MCF 10A (cell line): ENCODE data around the gene PTPN20. TPM values are rescaled to one million over a fixed set of nuclear protein-coding genes. Genes with fewer than 3 reads are reported as not detected.

Experiments used
- BruUV-seq: library from RNA; stranded (reverse); fragments of 400-500 nt; replicated peaks from 2 replicates; lab custom pipeline; 2021; lab: Mats Ljungman, UMichigan
- CTCF ChIA-PET: fragments of 300-600 bp; sonication (Branson Sonifier 250); formaldehyde crosslinking; extraction: SDS; loops from one replicate; lab custom pipeline; 2021; ENCODE audit warnings: antibody characterized with exemption, inconsistent platforms; lab: Yijun Ruan, JAX
- POLR2A ChIA-PET: fragments of 300-600, 350-650 bp; sonication (Branson Sonifier 250); formaldehyde crosslinking; extraction: SDS; loops from one replicate; lab custom pipeline; 2020; ENCODE audit warnings: antibody characterized with exemption, inconsistent platforms; lab: Yijun Ruan, JAX
- DNase-seq: peaks from one replicate; pipeline ENCODE4 v3.0.0-alpha.2; 2018; ENCODE audit not compliant: unreplicated experiment
- H3K27ac Mint-ChIP-seq: one replicate; pipeline ENCODE4 v1.8.0; 2022; ENCODE audit warnings: mild to moderate bottlenecking, low read depth, mixed read lengths; ENCODE audit not compliant: unreplicated experiment
- H3K27me3 Mint-ChIP-seq: one replicate; pipeline ENCODE4 v1.8.0; 2022; ENCODE audit warnings: mixed read lengths; ENCODE audit not compliant: insufficient read depth, unreplicated experiment
- H3K36me3 Mint-ChIP-seq: one replicate; pipeline ENCODE4 v1.8.0; 2022; ENCODE audit warnings: mild to moderate bottlenecking, moderate library complexity, mixed read lengths; ENCODE audit not compliant: insufficient read depth, unreplicated experiment
- H3K4me1 Mint-ChIP-seq: one replicate; pipeline ENCODE4 v1.8.0; 2022; ENCODE audit warnings: mixed read lengths; ENCODE audit not compliant: insufficient read depth, unreplicated experiment
- H3K4me3 Mint-ChIP-seq: one replicate; pipeline ENCODE4 v1.8.0; 2022; ENCODE audit warnings: mild to moderate bottlenecking, moderate library complexity, mixed read lengths; ENCODE audit not compliant: unreplicated experiment
- H3K9me3 Mint-ChIP-seq: one replicate; pipeline ENCODE4 v1.8.0; 2022; ENCODE audit warnings: mixed read lengths; ENCODE audit not compliant: unreplicated experiment
- intact Hi-C: fragments of 100-400 bp; cut with micrococcal nuclease; formaldehyde crosslinking; loops from 2 replicates; pipeline ENCODE4 v1.14.1; 2022
- total RNA-seq: library from RNA; stranded (reverse); gene quantifications from 2 replicates; pipeline ENCODE4 v1.2.3, GENCODE V29; 2022
- TF ChIP-seq, protein P1 (sequence below): fragments of 200-600 bp; IDR thresholded peaks from one replicate; pipeline ENCODE4 v1.8.0; 2022; ENCODE audit warnings: antibody characterized with exemption, mild to moderate bottlenecking; ENCODE audit not compliant: unreplicated experiment

The PTPN20 gene
- total RNA-seq, 1 experiment from 2014 or later = 0.26 TPM

DNA sequence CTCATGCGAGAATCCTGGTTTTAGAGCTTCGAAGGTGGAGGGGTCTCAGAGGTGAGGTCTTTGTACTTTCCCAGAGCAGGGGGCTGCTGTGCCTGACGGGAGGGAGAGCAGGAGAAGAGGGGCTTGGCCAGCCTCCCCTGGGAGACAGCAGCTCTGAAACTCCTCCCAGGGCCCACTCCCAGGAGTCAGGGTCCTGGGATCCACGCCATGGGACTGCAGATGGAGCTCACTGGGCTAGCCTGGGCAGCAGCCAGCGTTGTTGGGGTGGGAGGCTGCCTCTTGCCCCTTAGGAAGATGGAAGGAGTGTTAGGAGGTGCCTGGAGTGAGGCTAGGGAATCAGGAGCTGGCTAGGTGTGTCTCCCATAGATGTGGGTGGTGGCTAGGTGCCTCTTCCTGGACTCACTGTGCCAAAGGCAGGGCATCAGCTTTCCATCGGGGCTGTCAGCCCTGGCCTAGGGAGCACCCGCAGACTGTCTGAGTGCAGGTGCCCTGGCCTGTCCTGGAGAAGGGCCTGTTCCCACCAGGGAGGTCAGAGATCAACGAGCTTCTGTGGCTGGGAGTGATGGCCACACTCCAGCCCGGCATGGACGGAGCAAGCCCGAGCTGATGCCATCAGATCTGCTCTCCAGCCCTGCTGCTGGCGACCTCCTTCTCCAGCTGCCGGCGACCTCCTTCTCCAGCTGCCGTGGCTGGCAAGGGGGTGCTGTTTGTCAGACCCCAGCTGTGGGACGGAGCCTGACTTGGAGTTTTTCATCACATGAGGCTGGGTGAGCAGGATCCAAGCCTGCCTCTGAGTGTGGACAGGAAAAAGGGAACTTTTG lies 111.3 kb downstream of the PTPN20 start:
- intact Hi-C loops = loop anchor here (10.0 kb wide), 1 partner anchor 322 kb away; the partner anchor contains the start of gene RBP3
- TF ChIP-seq, protein P1, sequence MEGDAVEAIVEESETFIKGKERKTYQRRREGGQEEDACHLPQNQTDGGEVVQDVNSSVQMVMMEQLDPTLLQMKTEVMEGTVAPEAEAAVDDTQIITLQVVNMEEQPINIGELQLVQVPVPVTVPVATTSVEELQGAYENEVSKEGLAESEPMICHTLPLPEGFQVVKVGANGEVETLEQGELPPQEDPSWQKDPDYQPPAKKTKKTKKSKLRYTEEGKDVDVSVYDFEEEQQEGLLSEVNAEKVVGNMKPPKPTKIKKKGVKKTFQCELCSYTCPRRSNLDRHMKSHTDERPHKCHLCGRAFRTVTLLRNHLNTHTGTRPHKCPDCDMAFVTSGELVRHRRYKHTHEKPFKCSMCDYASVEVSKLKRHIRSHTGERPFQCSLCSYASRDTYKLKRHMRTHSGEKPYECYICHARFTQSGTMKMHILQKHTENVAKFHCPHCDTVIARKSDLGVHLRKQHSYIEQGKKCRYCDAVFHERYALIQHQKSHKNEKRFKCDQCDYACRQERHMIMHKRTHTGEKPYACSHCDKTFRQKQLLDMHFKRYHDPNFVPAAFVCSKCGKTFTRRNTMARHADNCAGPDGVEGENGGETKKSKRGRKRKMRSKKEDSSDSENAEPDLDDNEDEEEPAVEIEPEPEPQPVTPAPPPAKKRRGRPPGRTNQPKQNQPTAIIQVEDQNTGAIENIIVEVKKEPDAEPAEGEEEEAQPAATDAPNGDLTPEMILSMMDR = no peak
- no TSS peak for BruUV-seq

DNA sequence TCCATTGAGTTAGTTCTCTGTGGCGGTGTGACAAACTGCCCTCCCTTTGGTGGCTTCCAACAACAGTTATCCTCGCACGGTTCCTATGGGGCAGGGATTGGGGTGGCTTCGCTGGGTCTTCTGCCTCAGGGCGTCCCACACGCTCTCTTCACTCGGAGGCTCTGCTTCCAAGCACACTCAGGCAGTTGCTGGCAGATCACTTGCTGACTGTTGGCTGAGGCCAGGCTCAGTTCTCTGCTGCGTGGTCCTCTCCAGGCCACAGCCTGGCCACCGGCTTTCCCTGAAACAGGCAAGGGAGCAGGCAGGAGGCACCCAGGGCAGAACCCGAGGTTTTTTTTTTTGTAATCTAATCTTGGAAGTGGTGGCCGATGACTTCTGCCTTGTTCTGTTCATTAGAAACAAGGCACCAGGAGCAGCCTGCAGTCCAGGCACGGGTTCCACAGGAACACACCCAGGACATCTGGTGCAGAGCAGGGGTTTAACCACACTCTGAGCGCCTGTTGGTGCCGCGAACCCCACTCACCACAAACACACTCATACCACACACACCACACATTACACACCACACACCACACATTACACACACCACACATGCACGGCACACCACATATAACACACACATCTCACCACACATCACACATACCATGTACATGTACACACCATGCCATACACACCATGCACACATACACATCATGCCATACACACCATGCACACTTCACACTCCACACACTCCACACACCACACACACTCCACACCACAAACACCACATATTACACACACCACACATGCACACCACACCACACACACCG lies 112.2 kb downstream of the PTPN20 start:
- H3K4me1 Mint-ChIP-seq = no peaks in the 10 kb centered on the region
- DNase-seq = no peak
- H3K27ac Mint-ChIP-seq = no peak overlapping the region
- no peaks in the 10 kb centered on the region for H3K27me3 Mint-ChIP-seq
- intact Hi-C loops = loop anchor here (1.0 to 10.0 kb wide), 2 partner anchors 289 to 321 kb away; partner anchors contain the start of gene RBP3
- H3K36me3 Mint-ChIP-seq = no peaks in the 10 kb centered on the region
- H3K9me3 Mint-ChIP-seq = no peaks in the 10 kb centered on the region
- H3K4me3 Mint-ChIP-seq = no peak overlapping the region
- TF ChIP-seq, protein P1 = no peak
- ChIA-PET CTCF (interaction anchor here (0.6 to 6.0 kb wide), 5 partner anchors 9 to 292 kb away, joined by 3 to 131 read pairs (median 5); partner anchors contain the start of gene GDF2), POLR2A (no interaction called here)
- BruUV-seq = no TSS peak

More for the DNA sequence above, 111.3 kb downstream of the PTPN20 start:
- ChIA-PET POLR2A (no interaction called here), CTCF (interaction anchor here (1.1 to 2.9 kb wide), 3 partner anchors 11 to 289 kb away, joined by 3 to 17 read pairs (median 3); no protein-coding TSS in a partner anchor)
- no peak for DNase-seq
- H3K4me3 Mint-ChIP-seq = no peak overlapping the region
- no peaks in the 10 kb centered on the region for H3K27me3 Mint-ChIP-seq
- no peak overlapping the region for H3K27ac Mint-ChIP-seq
- H3K4me1 Mint-ChIP-seq = no peaks in the 10 kb centered on the region
- H3K36me3 Mint-ChIP-seq = no peaks in the 10 kb centered on the region
- no peaks in the 10 kb centered on the region for H3K9me3 Mint-ChIP-seq

DNA sequence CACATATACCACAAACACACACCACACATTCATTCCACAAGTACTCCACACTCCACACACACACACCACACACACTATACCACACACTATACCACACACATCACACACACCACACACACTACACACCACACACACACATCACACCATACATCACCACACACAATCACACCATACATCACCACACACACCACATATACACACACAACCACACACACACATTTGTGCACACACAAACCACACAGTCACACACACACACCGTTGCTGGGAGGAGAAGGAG lies 112.8 kb downstream of the PTPN20 start:
- intact Hi-C loops = loop anchor here (1.0 to 10.0 kb wide), 2 partner anchors 288 to 321 kb away; partner anchors contain the start of gene RBP3
- ChIA-PET POLR2A (interaction anchor here (1.1 kb wide), 1 partner anchor 288 kb away, joined by 6 read pairs; no protein-coding TSS in a partner anchor), CTCF (interaction anchor here (0.6 to 6.0 kb wide), 38 partner anchors 9 to 430 kb away, joined by 3 to 131 read pairs (median 5); partner anchors contain the start of genes GDF10 and GDF2)
- no peak overlapping the region for H3K4me3 Mint-ChIP-seq
- BruUV-seq = no TSS peak
- H3K36me3 Mint-ChIP-seq = no peaks in the 10 kb centered on the region
- H3K9me3 Mint-ChIP-seq = no peaks in the 10 kb centered on the region
- no peak for DNase-seq
- H3K27me3 Mint-ChIP-seq = no peaks in the 10 kb centered on the region
- H3K27ac Mint-ChIP-seq = no peak overlapping the region
- TF ChIP-seq, protein P1 = no peak
- no peaks in the 10 kb centered on the region for H3K4me1 Mint-ChIP-seq
